C4-2B (cell line): ENCODE data around the gene HECTD1.

ENCODE experiments used
- CTCF ChIP-seq: fragments of 450-650 bp; conservative IDR thresholded peaks from 2 replicates; pipeline ENCODE4 v1.5.1; 2017; ENCODE audit warnings: mild to moderate bottlenecking
- ZFX ChIP-seq: fragments of 450-650 bp; IDR thresholded peaks from 2 replicates; pipeline ENCODE4 v1.6.1; 2017

GRCh38 chr14:31069343-31069742 is 138.2 kb downstream of the HECTD1 start:
- TF ChIP-seq CTCF (no peak), ZFX (no peak)
